CD14-positive monocyte (primary cell): ENCODE results near the gene PTGES3L. TPM values are rescaled to one million over a fixed set of nuclear protein-coding genes. Genes with fewer than 3 reads are reported as not detected.
A peak's percentile ranks its signal among the peaks of the same experiment; 100 is the strongest.

Source experiments
- DNase-seq, 3 donors: peaks; one replicate each; pipeline ENCODE4 v3.0.0-alpha.2; 2011 to 2022
- H2AFZ ChIP-seq: 2 replicates; pipeline ENCODE4 v1.6.0; 2012; ENCODE audit warnings: mild to moderate bottlenecking, low read depth, low read length, inconsistent platforms; ENCODE audit not compliant: insufficient read depth, poor library complexity, severe bottlenecking
- H3K27ac ChIP-seq, 2 donors: 1 replicate in 1 of 2; 2 replicates in 1 of 2; pipeline ENCODE4 v1.5.1; 2012 to 2013; ENCODE audit warnings: low read length in 2 of 2, control low read depth in 1 of 2, inconsistent platforms in 1 of 2, low read depth in 1 of 2, mild to moderate bottlenecking in 1 of 2
- H3K27me3 ChIP-seq, 2 donors: one replicate each; pipeline versions ENCODE4 v1.6.0 to v1.6.1; 2011 to 2013; ENCODE audit warnings: low read length in 2 of 2; ENCODE audit not compliant: control insufficient read depth in 2 of 2, insufficient read depth in 2 of 2
- H3K36me3 ChIP-seq, 2 donors: replicated peaks in 1 of 2; 1 replicate in 1 of 2; 2 replicates in 1 of 2; pipeline versions ENCODE4 v1.5.1 to v1.6.1; 2012 to 2013; ENCODE audit warnings: low read length in 2 of 2, control low read depth in 1 of 2, inconsistent platforms in 1 of 2, mild to moderate bottlenecking in 1 of 2; ENCODE audit not compliant: insufficient read depth in 2 of 2, control insufficient read depth in 1 of 2
- H3K4me1 ChIP-seq, 2 donors: 1 replicate in 1 of 2; 2 replicates in 1 of 2; pipeline versions ENCODE4 v1.5.1 to v1.6.1; 2012 to 2013; ENCODE audit warnings: low read length in 2 of 2, control low read depth in 1 of 2, inconsistent platforms in 1 of 2, mild to moderate bottlenecking in 1 of 2, moderate library complexity in 1 of 2; ENCODE audit not compliant: insufficient read depth in 2 of 2, control insufficient read depth in 1 of 2
- H3K4me2 ChIP-seq: replicated peaks from 2 replicates; pipeline ENCODE3; 2012; ENCODE audit warnings: low read length, moderate library complexity, mild to moderate bottlenecking; ENCODE audit not compliant: poor library complexity, severe bottlenecking; ENCODE audit errors: extremely low read depth
- H3K4me3 ChIP-seq, 3 experiments: fragments of 200-600 bp in 1 of 3; sonication (generic) in 1 of 3; replicated peaks in 1 of 3; 1 replicate in 2 of 3; 2 replicates in 1 of 3; pipeline ENCODE4 v1.5.1; 2011 to 2013; ENCODE audit warnings: low read length in 3 of 3, mild to moderate bottlenecking in 3 of 3, control low read depth in 2 of 3, low read depth in 2 of 3, inconsistent platforms in 1 of 3, moderate library complexity in 1 of 3
- H3K79me2 ChIP-seq: 2 replicates; pipeline ENCODE4 v1.6.0; 2012; ENCODE audit warnings: mild to moderate bottlenecking, control low read depth, inconsistent platforms, low read length, moderate library complexity; ENCODE audit not compliant: insufficient read depth
- H3K9ac ChIP-seq: 2 replicates; pipeline ENCODE4 v1.6.0; 2017; ENCODE audit warnings: low read length, mild to moderate bottlenecking; ENCODE audit not compliant: insufficient read depth, poor library complexity, severe bottlenecking
- H3K9me3 ChIP-seq, 2 donors: replicated peaks in 1 of 2; 1 replicate in 1 of 2; 2 replicates in 1 of 2; pipeline versions ENCODE4 v1.5.1 to v1.6.1; 2012 to 2013; ENCODE audit warnings: low read length in 2 of 2, control low read depth in 1 of 2; ENCODE audit not compliant: control insufficient read depth in 1 of 2, insufficient read depth in 1 of 2
- H4K20me1 ChIP-seq: 2 replicates; pipeline ENCODE4 v1.6.0; 2012; ENCODE audit warnings: mild to moderate bottlenecking, low read length, control low read depth, moderate library complexity; ENCODE audit not compliant: insufficient read depth
- H3K27ac Mint-ChIP-seq, 7 donors: one replicate each; pipeline ENCODE4 v1.8.0; 2020; ENCODE audit warnings: mild to moderate bottlenecking in 7 of 7, mixed read lengths in 7 of 7, moderate library complexity in 6 of 7, inconsistent platforms in 2 of 7
- H3K27me3 Mint-ChIP-seq, 3 donors: one replicate each; pipeline ENCODE4 v1.8.0; 2021 to 2022; ENCODE audit warnings: low read depth in 3 of 3, mild to moderate bottlenecking in 3 of 3, mixed read lengths in 3 of 3, moderate library complexity in 3 of 3, inconsistent platforms in 1 of 3
- H3K36me3 Mint-ChIP-seq, 2 donors: one replicate each; pipeline ENCODE4 v1.8.0; 2020; ENCODE audit warnings: mixed read lengths in 2 of 2, inconsistent platforms in 1 of 2, mild to moderate bottlenecking in 1 of 2
- H3K4me1 Mint-ChIP-seq: one replicate; pipeline ENCODE4 v1.8.0; 2020; ENCODE audit warnings: mild to moderate bottlenecking, mixed read lengths
- H3K4me3 Mint-ChIP-seq, 2 donors: one replicate each; pipeline ENCODE4 v1.8.0; 2020; ENCODE audit warnings: mild to moderate bottlenecking in 2 of 2, mixed read lengths in 2 of 2, moderate library complexity in 1 of 2
- H3K9me3 Mint-ChIP-seq, 7 donors: one replicate each; pipeline ENCODE4 v1.8.0; 2020 to 2022; ENCODE audit warnings: mixed read lengths in 7 of 7, mild to moderate bottlenecking in 6 of 7, moderate library complexity in 6 of 7, inconsistent platforms in 2 of 7
- WGBS: methylation state at CpG from one replicate; pipeline ENCODE4 v1.1.5; 2013; ENCODE audit warnings: missing lambda C conversion rate; ENCODE audit not compliant: insufficient coverage; 5-methylcytosine and 5-hydroxymethylcytosine counted together
- intact Hi-C, 2 donors: fragments of 100-400 bp; cut with micrococcal nuclease; formaldehyde crosslinking; loops; one replicate each; pipeline versions ENCODE4 v1.15.0 to v1.15.1; 2023
- polyA plus RNA-seq, 3 donors: library from polyadenylated mRNA; depleted of rRNA in 1 of 3; unstranded in 2 of 3; stranded (reverse) in 1 of 3; fragments of 300-500 nt in 2 of 3; fragments of >200 nt in 1 of 3; fragmentation: Illumina TruSeq in 2 of 3; gene quantifications; 1 replicate in 2 of 3; 2 replicates in 1 of 3; pipeline ENCODE4 v1.2.3, GENCODE V29; 2012 to 2021
- TF ChIP-seq, protein P1 (sequence below): fragments of 200-600 bp; IDR thresholded peaks from one replicate; pipeline ENCODE4 v1.8.0; 2022; ENCODE audit warnings: antibody characterized with exemption, mild to moderate bottlenecking

Gene PTGES3L
- polyA plus RNA-seq, 3 donors = 0.32 TPM; not detected in 2

GRCh38 chr17:42967925-42968324 is 12.0 kb downstream of the PTGES3L start:
- H3K27ac ChIP-seq = no peak overlapping the region

GRCh38 chr17:42964161-42964932 is 15.5 kb downstream of the PTGES3L start, which contains the start of gene AARSD1:
TSS of gene AARSD1 (minus strand) at chr17:42964454. CDS start at chr17:42964440, 14 bp downstream.
- H2AFZ ChIP-seq = peak within 1 kb of the TSS; percentile 85
- H3K36me3 ChIP-seq = peaks cover 18 to 35% of the 10 kb centered on the region in 2 donors
- peaks cover 0 to 2% (median 0%) of the 10 kb centered on the region in 7 donors for H3K9me3 Mint-ChIP-seq
- H3K9me3 ChIP-seq = no peaks in the 10 kb centered on the region
- intact Hi-C loops = no loop called here
- peak within 1 kb of the TSS; percentile 58 to 75 for H3K27ac ChIP-seq
- H3K27me3 Mint-ChIP-seq = no peaks in the 10 kb centered on the region
- peaks cover 16% of the 10 kb centered on the region for H3K4me1 Mint-ChIP-seq
- H3K9ac ChIP-seq = peak within 1 kb of the TSS; percentile 69
- WGBS = 0% methylated on average over 19 of the region's 43 CpGs
- peak; percentile 87 to 92 (median 89) for DNase-seq
- no peaks in the 10 kb centered on the region for H3K27me3 ChIP-seq
- peak within 1 kb of the TSS; percentile 95 for H3K4me2 ChIP-seq
- peak within 1 kb of the TSS; percentile 93 to 98 for H3K4me3 Mint-ChIP-seq
- TF ChIP-seq, protein P1, sequence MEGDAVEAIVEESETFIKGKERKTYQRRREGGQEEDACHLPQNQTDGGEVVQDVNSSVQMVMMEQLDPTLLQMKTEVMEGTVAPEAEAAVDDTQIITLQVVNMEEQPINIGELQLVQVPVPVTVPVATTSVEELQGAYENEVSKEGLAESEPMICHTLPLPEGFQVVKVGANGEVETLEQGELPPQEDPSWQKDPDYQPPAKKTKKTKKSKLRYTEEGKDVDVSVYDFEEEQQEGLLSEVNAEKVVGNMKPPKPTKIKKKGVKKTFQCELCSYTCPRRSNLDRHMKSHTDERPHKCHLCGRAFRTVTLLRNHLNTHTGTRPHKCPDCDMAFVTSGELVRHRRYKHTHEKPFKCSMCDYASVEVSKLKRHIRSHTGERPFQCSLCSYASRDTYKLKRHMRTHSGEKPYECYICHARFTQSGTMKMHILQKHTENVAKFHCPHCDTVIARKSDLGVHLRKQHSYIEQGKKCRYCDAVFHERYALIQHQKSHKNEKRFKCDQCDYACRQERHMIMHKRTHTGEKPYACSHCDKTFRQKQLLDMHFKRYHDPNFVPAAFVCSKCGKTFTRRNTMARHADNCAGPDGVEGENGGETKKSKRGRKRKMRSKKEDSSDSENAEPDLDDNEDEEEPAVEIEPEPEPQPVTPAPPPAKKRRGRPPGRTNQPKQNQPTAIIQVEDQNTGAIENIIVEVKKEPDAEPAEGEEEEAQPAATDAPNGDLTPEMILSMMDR = no peak
- peak within 1 kb of the TSS; percentile 45 to 86 (median 80) for H3K4me3 ChIP-seq
- no peaks in the 10 kb centered on the region for H4K20me1 ChIP-seq
- H3K79me2 ChIP-seq = peaks cover 7% of the 10 kb centered on the region
- peak within 1 kb of the TSS; percentile 86 to 96 (median 93) for H3K27ac Mint-ChIP-seq
- H3K4me1 ChIP-seq = peaks cover 9 to 10% of the 10 kb centered on the region in 2 donors
- peaks cover 26 to 27% of the 10 kb centered on the region in 2 donors for H3K36me3 Mint-ChIP-seq

More at GRCh38 chr17:42967925-42968324, 12.0 kb downstream of the PTGES3L start:
- no peak overlapping the region for H3K4me2 ChIP-seq
- no peaks in the 10 kb centered on the region for H3K27me3 ChIP-seq
- no peak overlapping the region for H3K27ac Mint-ChIP-seq
- H3K9me3 Mint-ChIP-seq = peaks cover 0 to 2% (median 0%) of the 10 kb centered on the region in 7 donors
- intact Hi-C loops = no loop called here
- no peaks in the 10 kb centered on the region for H3K36me3 ChIP-seq
- no peak overlapping the region for H2AFZ ChIP-seq
- H3K4me1 ChIP-seq = peaks cover 9 to 10% of the 10 kb centered on the region in 2 donors
- H4K20me1 ChIP-seq = no peaks in the 10 kb centered on the region
- no peak for DNase-seq
- no peaks in the 10 kb centered on the region for H3K36me3 Mint-ChIP-seq
- no peak overlapping the region for H3K9ac ChIP-seq
- TF ChIP-seq, protein P1 = no peak
- peaks cover 7% of the 10 kb centered on the region for H3K79me2 ChIP-seq
- no peak overlapping the region for H3K4me3 Mint-ChIP-seq
- peaks cover 0 to 2% (median 0%) of the 10 kb centered on the region in 3 donors for H3K27me3 Mint-ChIP-seq
- no peaks in the 10 kb centered on the region for H3K9me3 ChIP-seq
- H3K4me3 ChIP-seq = no peak overlapping the region
- WGBS = no CpG with 5 or more reads among the region's 1 CpG
- H3K4me1 Mint-ChIP-seq = peaks cover 16% of the 10 kb centered on the region
